ENCODE measurements around the gene DSN1. TPM values are rescaled to one million over a fixed set of nuclear protein-coding genes. Genes with fewer than 3 reads are reported as not detected.
A peak's percentile ranks its signal among the peaks of the same experiment; 100 is the strongest.

DSN1 gene
- total and polyA plus RNA-seq, 11 donors, result 3.2 to 7.0 (median 4.9) TPM

- TF ChIP-seq CTCF (IDR thresholded peaks at IDR 0.05), result no peak
- no peak for TF ChIP-seq POLR2A (IDR thresholded peaks at IDR 0.05)
- Histone ChIP-seq H3K4me1 (peaks cover 0 to 46% (median 21%) of the 10 kb centered on the region in 12 donors), H3K36me3 (peaks cover 3 to 80% (median 49%) of the 10 kb centered on the region in 9 donors), H3K27ac (no peak overlapping the region), H3K27me3 (no peaks in the 10 kb centered on the region), H3K4me3 (no peak overlapping the region), H3K9me3 (no peaks in the 10 kb centered on the region)
- no peak for DNase-seq
- 93 to 98% (median 97%) methylated on average over 1 of the region's 1 CpG for WGBS, 4 donors
- intact Hi-C loops (cut with DNase I), result no loop called here
- no peak for ATAC-seq
Observed at GRCh38 chr20:36818185-36818584, 44.6 kb upstream of the DSN1 start.

- no peak overlapping the region for H3K4me3 ChIP-seq
- no peak for TF ChIP-seq CTCF (IDR thresholded peaks at IDR 0.05)
- no peak for TF ChIP-seq POLR2A (IDR thresholded peaks at IDR 0.05)
- DNase-seq, result no peak
- H3K9me3 ChIP-seq, result no peaks in the 10 kb centered on the region
- WGBS, 4 donors, result 79 to 88% (median 85%) methylated on average over 3 of the region's 3 CpGs
- peaks cover 3 to 81% (median 50%) of the 10 kb centered on the region in 9 donors for H3K36me3 ChIP-seq
- ATAC-seq, result no peak
- intact Hi-C loops (cut with DNase I), result no loop called here
- H3K4me1 ChIP-seq, result peaks cover 0 to 41% (median 15%) of the 10 kb centered on the region in 12 donors
- no peaks in the 10 kb centered on the region for H3K27me3 ChIP-seq
- H3K27ac ChIP-seq, result no peak overlapping the region
Observed at GRCh38 chr20:36817496-36817895, 43.9 kb upstream of the DSN1 start.

GRCh38 chr20:36815454-36816091 lies 42.0 kb upstream of the DSN1 start:
- peaks cover 3 to 88% (median 69%) of the 10 kb centered on the region in 9 donors for H3K36me3 ChIP-seq

More at GRCh38 chr20:36815454-36816091, 42.0 kb upstream of the DSN1 start:
- TF ChIP-seq POLR2A (IDR thresholded peaks at IDR 0.05) (no peak), CTCF (IDR thresholded peaks at IDR 0.05) (no peak)
- DNase-seq, result no peak
- H3K4me3 ChIP-seq, result no peak overlapping the region
- peaks cover 0 to 30% (median 9%) of the 10 kb centered on the region in 12 donors for H3K4me1 ChIP-seq
- peak in 1 of 4 donors; percentile 9 for ATAC-seq
- WGBS, 4 donors, result 93 to 97% (median 95%) methylated on average over 13 to 49 of the region's 49 CpGs
- no peak overlapping the region for H3K27ac ChIP-seq
- no peaks in the 10 kb centered on the region for H3K27me3 ChIP-seq
- no peaks in the 10 kb centered on the region for H3K9me3 ChIP-seq
- intact Hi-C loops (cut with DNase I), result no loop called here
